Measurements from ENCODE around the gene APOA1.

DNA sequence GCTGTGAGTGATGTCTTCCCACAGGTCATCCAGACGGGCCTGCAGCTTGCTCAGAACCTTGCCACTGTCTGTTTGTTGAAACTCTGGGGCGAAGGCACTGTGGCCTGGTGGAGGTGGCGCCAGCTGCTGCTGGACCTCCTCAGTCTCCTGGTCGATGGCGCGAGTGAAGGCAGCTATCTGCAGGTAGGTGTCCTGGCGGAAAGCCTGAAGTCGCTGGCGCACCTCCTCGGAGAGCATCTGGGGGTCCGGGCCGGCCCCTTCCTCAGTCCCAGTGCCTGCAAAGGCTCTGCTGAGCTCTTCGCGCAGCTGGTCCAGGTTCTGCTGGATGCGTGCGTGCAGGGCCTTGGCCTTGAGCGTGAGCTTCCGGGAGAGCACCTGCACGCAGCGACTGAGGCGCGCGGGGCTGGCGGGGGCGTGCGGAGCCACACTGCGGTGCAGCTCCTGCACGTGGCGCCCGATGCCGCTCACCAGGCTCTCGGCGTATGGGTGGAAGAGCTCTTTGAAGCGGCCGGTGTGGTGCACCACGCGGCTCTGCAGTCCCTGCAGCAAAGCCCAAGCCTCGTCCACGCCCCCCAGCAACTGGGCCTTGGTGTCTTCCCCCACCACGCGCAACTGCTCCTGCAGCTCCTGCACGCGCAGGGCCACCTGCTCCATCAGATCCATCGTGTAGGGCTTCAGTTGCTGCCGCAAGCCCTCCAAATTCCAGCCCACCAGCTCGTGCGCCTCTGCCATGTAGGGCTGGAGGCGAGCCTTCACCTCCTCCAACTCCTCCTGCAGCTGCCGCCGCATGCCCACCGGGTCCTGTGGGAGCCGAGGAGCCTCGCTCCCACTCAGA lies 47.0 kb downstream of the APOA1 start:
- no peak for TF ChIP-seq EZH2phosphoT487 (IDR thresholded peaks at IDR 0.05; ENCODE audit: borderline replicate concordance)
- TF ChIP-seq, protein P1, sequence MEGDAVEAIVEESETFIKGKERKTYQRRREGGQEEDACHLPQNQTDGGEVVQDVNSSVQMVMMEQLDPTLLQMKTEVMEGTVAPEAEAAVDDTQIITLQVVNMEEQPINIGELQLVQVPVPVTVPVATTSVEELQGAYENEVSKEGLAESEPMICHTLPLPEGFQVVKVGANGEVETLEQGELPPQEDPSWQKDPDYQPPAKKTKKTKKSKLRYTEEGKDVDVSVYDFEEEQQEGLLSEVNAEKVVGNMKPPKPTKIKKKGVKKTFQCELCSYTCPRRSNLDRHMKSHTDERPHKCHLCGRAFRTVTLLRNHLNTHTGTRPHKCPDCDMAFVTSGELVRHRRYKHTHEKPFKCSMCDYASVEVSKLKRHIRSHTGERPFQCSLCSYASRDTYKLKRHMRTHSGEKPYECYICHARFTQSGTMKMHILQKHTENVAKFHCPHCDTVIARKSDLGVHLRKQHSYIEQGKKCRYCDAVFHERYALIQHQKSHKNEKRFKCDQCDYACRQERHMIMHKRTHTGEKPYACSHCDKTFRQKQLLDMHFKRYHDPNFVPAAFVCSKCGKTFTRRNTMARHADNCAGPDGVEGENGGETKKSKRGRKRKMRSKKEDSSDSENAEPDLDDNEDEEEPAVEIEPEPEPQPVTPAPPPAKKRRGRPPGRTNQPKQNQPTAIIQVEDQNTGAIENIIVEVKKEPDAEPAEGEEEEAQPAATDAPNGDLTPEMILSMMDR (conservative IDR thresholded peaks at IDR 0.05; ENCODE audit: low read length): no peak

All from Loucy (cell line).